Neuron (in vitro differentiated cells): ENCODE measurements around the gene IL21R.
"Not testable (repeated sequence)": the region's sequence is repeated elsewhere in the genome, so short reads cannot be mapped to it uniquely, and the experiment has no call there.

Experiments
- H2AFZ ChIP-seq: one replicate; pipeline ENCODE4 v1.6.1; 2013; ENCODE audit warnings: low read depth, mild to moderate bottlenecking, inconsistent platforms, low read length, moderate library complexity
- H3K27me3 ChIP-seq: one replicate; pipeline ENCODE4 v1.6.1; 2013; ENCODE audit warnings: low read length; ENCODE audit not compliant: insufficient read depth
- H3K36me3 ChIP-seq: one replicate; pipeline ENCODE4 v1.6.1; 2013; ENCODE audit warnings: low read length; ENCODE audit not compliant: insufficient read depth
- H3K4me1 ChIP-seq: one replicate; pipeline ENCODE4 v1.6.1; 2013; ENCODE audit warnings: low read length; ENCODE audit not compliant: insufficient read depth
- H3K4me3 ChIP-seq: 2 replicates; pipeline ENCODE4 v1.5.1; 2013; ENCODE audit warnings: mild to moderate bottlenecking, low read length, moderate library complexity
- H3K9me3 ChIP-seq: one replicate; pipeline ENCODE4 v1.6.1; 2013; ENCODE audit warnings: low read length

IL21R gene

GRCh38 chr16:27453494-27453825 lies 51.5 kb downstream of the IL21R start:
- H3K4me3 ChIP-seq, result no peak overlapping the region
- H3K4me1 ChIP-seq, result peaks cover 2% of the 10 kb centered on the region
- H3K9me3 ChIP-seq, result no peaks in the 10 kb centered on the region
- H3K27me3 ChIP-seq, result no peaks in the 10 kb centered on the region
- H2AFZ ChIP-seq, result no peak overlapping the region
- H3K36me3 ChIP-seq, result no peaks in the 10 kb centered on the region

GRCh38 chr16:27455700-27456099 lies 53.7 kb downstream of the IL21R start:
- peaks cover 9% of the 10 kb centered on the region for H3K36me3 ChIP-seq
- no peak overlapping the region for H3K4me3 ChIP-seq

GRCh38 chr16:27457605-27457900 lies 55.6 kb downstream of the IL21R start:
- not testable (repeated sequence) for H3K4me1 ChIP-seq, H3K4me3 ChIP-seq, H3K27me3 ChIP-seq, H2AFZ ChIP-seq, H3K9me3 ChIP-seq
- peaks cover 26% of the 10 kb centered on the region for H3K36me3 ChIP-seq

More at GRCh38 chr16:27455700-27456099, 53.7 kb downstream of the IL21R start:
- H3K9me3 ChIP-seq, result no peaks in the 10 kb centered on the region
- H3K4me1 ChIP-seq, result peaks cover under 1% of the 10 kb centered on the region
- no peaks in the 10 kb centered on the region for H3K27me3 ChIP-seq
- H2AFZ ChIP-seq, result no peak overlapping the region

GRCh38 chr16:27458258-27458657 lies 56.3 kb downstream of the IL21R start:
- Histone ChIP-seq H2AFZ (no peak overlapping the region), H3K4me3 (no peak overlapping the region), H3K36me3 (peaks cover 32% of the 10 kb centered on the region), H3K27me3 (no peaks in the 10 kb centered on the region), H3K9me3 (no peaks in the 10 kb centered on the region), H3K4me1 (no peaks in the 10 kb centered on the region)

GRCh38 chr16:27458987-27459688 lies 57.2 kb downstream of the IL21R start:
- Histone ChIP-seq H3K36me3 (peaks cover 40% of the 10 kb centered on the region), H3K9me3 (no peaks in the 10 kb centered on the region), H3K27me3 (no peaks in the 10 kb centered on the region), H2AFZ (no peak overlapping the region), H3K4me3 (no peak overlapping the region), H3K4me1 (no peaks in the 10 kb centered on the region)

GRCh38 chr16:27460213-27460612 lies 58.2 kb downstream of the IL21R start:
- H2AFZ ChIP-seq, result no peak overlapping the region
- no peak overlapping the region for H3K4me3 ChIP-seq
- peaks cover 50% of the 10 kb centered on the region for H3K36me3 ChIP-seq
- H3K4me1 ChIP-seq, result no peaks in the 10 kb centered on the region
- H3K9me3 ChIP-seq, result no peaks in the 10 kb centered on the region
- no peaks in the 10 kb centered on the region for H3K27me3 ChIP-seq

GRCh38 chr16:27460663-27461482 lies 58.9 kb downstream of the IL21R start:
- no peaks in the 10 kb centered on the region for H3K4me1 ChIP-seq
- no peak overlapping the region for H2AFZ ChIP-seq
- H3K9me3 ChIP-seq, result no peaks in the 10 kb centered on the region
- H3K27me3 ChIP-seq, result no peaks in the 10 kb centered on the region
- H3K36me3 ChIP-seq, result peaks cover 57% of the 10 kb centered on the region
- no peak overlapping the region for H3K4me3 ChIP-seq

GRCh38 chr16:27461483-27462171 lies 59.7 kb downstream of the IL21R start:
- Histone ChIP-seq H3K36me3 (peaks cover 65% of the 10 kb centered on the region), H3K4me3 (no peak overlapping the region), H3K9me3 (no peaks in the 10 kb centered on the region), H3K4me1 (no peaks in the 10 kb centered on the region), H2AFZ (no peak overlapping the region), H3K27me3 (no peaks in the 10 kb centered on the region)

GRCh38 chr16:27462200-27462845 lies 60.3 kb downstream of the IL21R start:
- H3K9me3 ChIP-seq, result peaks cover 2% of the 10 kb centered on the region
- no peak overlapping the region for H3K4me3 ChIP-seq
- H3K4me1 ChIP-seq, result no peaks in the 10 kb centered on the region
- H2AFZ ChIP-seq, result no peak overlapping the region
- H3K36me3 ChIP-seq, result peaks cover 72% of the 10 kb centered on the region
- H3K27me3 ChIP-seq, result no peaks in the 10 kb centered on the region

GRCh38 chr16:27462846-27463682 lies 61.1 kb downstream of the IL21R start:
- Histone ChIP-seq H3K4me3 (no peak overlapping the region), H3K4me1 (no peaks in the 10 kb centered on the region), H3K36me3 (peaks cover 77% of the 10 kb centered on the region), H3K9me3 (peaks cover 6% of the 10 kb centered on the region), H2AFZ (no peak overlapping the region), H3K27me3 (no peaks in the 10 kb centered on the region)

- no peak overlapping the region for H3K4me3 ChIP-seq
- H3K36me3 ChIP-seq, result peaks cover 86% of the 10 kb centered on the region
Observed at GRCh38 chr16:27463741-27464591, 62.0 kb downstream of the IL21R start.

More at GRCh38 chr16:27463741-27464591, 62.0 kb downstream of the IL21R start:
- H3K4me1 ChIP-seq, result no peaks in the 10 kb centered on the region
- no peak overlapping the region for H2AFZ ChIP-seq
- no peaks in the 10 kb centered on the region for H3K27me3 ChIP-seq
- H3K9me3 ChIP-seq, result peaks cover 6% of the 10 kb centered on the region
